Peyer's patch (tissue), 4 donors: Measurements from ENCODE around the gene UTP11. TPM values are rescaled to one million over a fixed set of nuclear protein-coding genes. Genes with fewer than 3 reads are reported as not detected.

Experiments
- DNase-seq, 3 donors: peaks; one replicate each; pipeline ENCODE4 v3.0.0-alpha.2; 2017 to 2019
- H3K27ac ChIP-seq, 4 donors: fragments of 200-600 bp; sonication (generic); one replicate each; pipeline ENCODE4 v1.5.1; 2016 to 2019
- H3K27me3 ChIP-seq, 2 donors: fragments of 200-600 bp; sonication (generic); one replicate each; pipeline ENCODE4 v1.5.1; 2019
- H3K36me3 ChIP-seq, 3 donors: fragments of 200-600 bp; sonication (generic); one replicate each; pipeline ENCODE4 v1.5.1; 2016 to 2019
- H3K4me1 ChIP-seq, 4 donors: fragments of 200-600 bp; sonication (generic); one replicate each; pipeline ENCODE4 v1.5.1; 2016 to 2019
- H3K4me3 ChIP-seq, 4 donors: fragments of 200-600 bp; sonication (generic); 1 replicate in 3 of 4; 2 replicates in 1 of 4; pipeline ENCODE4 v1.5.1; 2016 to 2019; ENCODE audit warnings: mild to moderate bottlenecking in 1 of 4
- H3K9me3 ChIP-seq, 4 donors: fragments of 200-600 bp; sonication (generic); one replicate each; pipeline ENCODE4 v1.5.1; 2016 to 2019; ENCODE audit warnings: mild to moderate bottlenecking in 1 of 4
- POLR2A ChIP-seq, 2 donors: fragments of 450-650 bp; IDR thresholded peaks; one replicate each; pipeline ENCODE4 v1.5.1; 2017; ENCODE audit warnings: antibody characterized with exemption in 2 of 2, mild to moderate bottlenecking in 2 of 2, moderate library complexity in 2 of 2
- total RNA-seq, 4 donors: library from RNA; depleted of rRNA; stranded (reverse); fragments of >200 nt; gene quantifications; one replicate each; pipeline ENCODE4 v1.1.0, GENCODE V29; 2016
- TF ChIP-seq, protein P1 (sequence below), 6 experiments: fragments of 450-650 bp in 4 of 6; fragments of 200-600 bp in 2 of 6; sonication (generic) in 1 of 6; IDR thresholded peaks; one replicate each; pipeline ENCODE4 v1.5.1; 2017 to 2019; ENCODE audit warnings: antibody characterized with exemption in 6 of 6, mild to moderate bottlenecking in 3 of 6, moderate library complexity in 1 of 6

Gene UTP11
- total RNA-seq, 4 donors from 2014 or later, result 8.9 to 23.1 (median 18.8) TPM

GRCh38 chr1:38027201-38028104, 14.9 kb downstream of the UTP11 start:
- no peak overlapping the region for H3K4me3 ChIP-seq
- peaks cover 0 to 18% (median 6%) of the 10 kb centered on the region in 4 donors for H3K4me1 ChIP-seq
- peaks cover 0 to 36% (median 0%) of the 10 kb centered on the region in 3 donors for H3K36me3 ChIP-seq
- no peaks in the 10 kb centered on the region for H3K9me3 ChIP-seq
- no peak for DNase-seq
- no peaks in the 10 kb centered on the region for H3K27me3 ChIP-seq
- no peak overlapping the region for H3K27ac ChIP-seq
- TF ChIP-seq POLR2A (IDR thresholded peaks at IDR 0.05), result no peak
- TF ChIP-seq, protein P1, sequence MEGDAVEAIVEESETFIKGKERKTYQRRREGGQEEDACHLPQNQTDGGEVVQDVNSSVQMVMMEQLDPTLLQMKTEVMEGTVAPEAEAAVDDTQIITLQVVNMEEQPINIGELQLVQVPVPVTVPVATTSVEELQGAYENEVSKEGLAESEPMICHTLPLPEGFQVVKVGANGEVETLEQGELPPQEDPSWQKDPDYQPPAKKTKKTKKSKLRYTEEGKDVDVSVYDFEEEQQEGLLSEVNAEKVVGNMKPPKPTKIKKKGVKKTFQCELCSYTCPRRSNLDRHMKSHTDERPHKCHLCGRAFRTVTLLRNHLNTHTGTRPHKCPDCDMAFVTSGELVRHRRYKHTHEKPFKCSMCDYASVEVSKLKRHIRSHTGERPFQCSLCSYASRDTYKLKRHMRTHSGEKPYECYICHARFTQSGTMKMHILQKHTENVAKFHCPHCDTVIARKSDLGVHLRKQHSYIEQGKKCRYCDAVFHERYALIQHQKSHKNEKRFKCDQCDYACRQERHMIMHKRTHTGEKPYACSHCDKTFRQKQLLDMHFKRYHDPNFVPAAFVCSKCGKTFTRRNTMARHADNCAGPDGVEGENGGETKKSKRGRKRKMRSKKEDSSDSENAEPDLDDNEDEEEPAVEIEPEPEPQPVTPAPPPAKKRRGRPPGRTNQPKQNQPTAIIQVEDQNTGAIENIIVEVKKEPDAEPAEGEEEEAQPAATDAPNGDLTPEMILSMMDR (IDR thresholded peaks at IDR 0.05), result no peak

DNA sequence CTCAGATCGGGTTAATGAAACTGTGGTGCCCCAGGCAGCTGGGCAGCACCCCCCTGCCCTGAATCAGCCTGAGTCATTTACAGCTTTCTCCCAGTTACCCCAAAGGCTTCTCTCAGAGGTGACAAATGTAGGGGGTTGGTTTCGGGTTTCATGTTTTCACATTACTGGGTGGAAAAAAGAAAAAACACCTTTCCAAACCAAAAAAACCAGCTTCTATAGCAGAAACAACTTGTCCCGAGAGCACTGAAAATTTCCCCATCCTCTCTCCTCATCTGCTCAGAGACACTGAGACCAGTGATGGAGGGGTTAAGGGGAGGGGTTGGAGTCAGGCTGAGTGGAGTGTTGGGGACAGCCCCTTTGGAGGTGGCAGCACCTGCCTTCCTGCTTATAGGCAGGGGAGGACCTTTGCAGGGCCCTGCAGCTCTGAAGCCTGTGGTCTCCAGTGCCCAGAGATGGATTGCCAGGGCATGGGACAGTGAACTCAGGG, 15.6 kb downstream of the UTP11 start:
- Histone ChIP-seq H3K4me3 (no peak overlapping the region), H3K4me1 (peaks cover 0 to 18% (median 6%) of the 10 kb centered on the region in 4 donors), H3K27ac (no peak overlapping the region), H3K27me3 (no peaks in the 10 kb centered on the region), H3K9me3 (no peaks in the 10 kb centered on the region), H3K36me3 (peaks cover 0 to 30% (median 0%) of the 10 kb centered on the region in 3 donors)
- DNase-seq, result no peak
- TF ChIP-seq, protein P1 (IDR thresholded peaks at IDR 0.05), result no peak

DNA sequence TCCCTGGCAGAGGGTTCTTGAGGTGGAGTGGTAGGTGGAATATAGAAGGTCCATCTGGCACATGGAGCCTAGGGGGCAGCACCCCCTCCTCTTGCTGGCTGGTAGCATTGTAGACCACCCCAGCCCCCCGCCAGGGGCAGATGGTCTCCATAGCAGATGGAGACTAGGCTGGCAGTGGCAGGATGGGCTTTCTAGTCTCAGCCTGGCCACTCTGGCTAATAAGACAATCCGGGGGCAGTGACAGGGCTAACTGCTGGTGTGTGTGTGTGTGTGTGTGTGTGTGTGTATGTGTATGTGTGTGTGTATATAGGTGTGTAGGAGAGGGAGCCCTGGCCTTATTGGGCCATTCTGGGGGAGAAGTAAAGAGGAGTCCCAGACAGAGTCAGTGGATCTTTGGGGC, 16.1 kb downstream of the UTP11 start:
- Histone ChIP-seq H3K9me3 (no peaks in the 10 kb centered on the region), H3K27me3 (no peaks in the 10 kb centered on the region), H3K4me3 (no peak overlapping the region), H3K4me1 (peaks cover 0 to 18% (median 6%) of the 10 kb centered on the region in 4 donors), H3K36me3 (peaks cover 0 to 24% (median 0%) of the 10 kb centered on the region in 3 donors), H3K27ac (no peak overlapping the region)
- no peak for TF ChIP-seq POLR2A (IDR thresholded peaks at IDR 0.05)
- TF ChIP-seq, protein P1 (IDR thresholded peaks at IDR 0.05), result no peak
- DNase-seq, result no peak

DNA sequence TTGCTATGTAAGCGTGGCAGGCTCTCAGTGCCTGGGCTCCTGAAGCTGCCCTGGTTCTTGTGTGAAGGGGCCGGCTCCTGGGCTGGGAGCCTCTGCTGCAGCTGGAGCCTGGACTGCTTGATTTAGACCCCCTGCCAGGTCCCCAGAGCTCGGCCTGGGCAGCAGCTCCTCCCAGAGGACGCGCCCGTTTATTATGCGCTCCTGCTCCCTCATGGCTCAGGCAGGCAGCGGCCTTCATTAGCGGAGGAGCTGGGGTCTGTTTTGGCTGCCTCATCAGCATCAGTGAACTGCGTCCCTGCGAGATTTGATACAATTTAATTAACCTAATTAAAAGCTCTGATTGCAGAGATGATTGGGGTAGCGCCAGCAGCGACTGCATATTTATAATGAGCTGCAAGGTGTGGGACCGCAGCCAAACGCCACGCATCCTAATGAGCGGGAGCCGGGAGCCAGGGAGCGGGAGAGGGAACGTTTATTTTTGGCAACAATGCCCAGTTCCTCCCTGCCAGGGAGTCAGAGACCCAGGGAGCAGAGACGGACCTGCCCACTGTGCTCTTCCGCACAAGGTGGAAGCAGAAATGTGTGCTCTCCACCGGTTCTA, 16.6 kb downstream of the UTP11 start:
- Histone ChIP-seq H3K27ac (no peak overlapping the region), H3K27me3 (no peaks in the 10 kb centered on the region), H3K4me3 (no peak overlapping the region), H3K4me1 (peaks cover 0 to 18% (median 6%) of the 10 kb centered on the region in 4 donors), H3K9me3 (no peaks in the 10 kb centered on the region), H3K36me3 (peaks cover 0 to 19% (median 0%) of the 10 kb centered on the region in 3 donors)
- no peak for DNase-seq
- no peak for TF ChIP-seq POLR2A (IDR thresholded peaks at IDR 0.05)
- TF ChIP-seq, protein P1 (IDR thresholded peaks at IDR 0.05), result no peak

DNA sequence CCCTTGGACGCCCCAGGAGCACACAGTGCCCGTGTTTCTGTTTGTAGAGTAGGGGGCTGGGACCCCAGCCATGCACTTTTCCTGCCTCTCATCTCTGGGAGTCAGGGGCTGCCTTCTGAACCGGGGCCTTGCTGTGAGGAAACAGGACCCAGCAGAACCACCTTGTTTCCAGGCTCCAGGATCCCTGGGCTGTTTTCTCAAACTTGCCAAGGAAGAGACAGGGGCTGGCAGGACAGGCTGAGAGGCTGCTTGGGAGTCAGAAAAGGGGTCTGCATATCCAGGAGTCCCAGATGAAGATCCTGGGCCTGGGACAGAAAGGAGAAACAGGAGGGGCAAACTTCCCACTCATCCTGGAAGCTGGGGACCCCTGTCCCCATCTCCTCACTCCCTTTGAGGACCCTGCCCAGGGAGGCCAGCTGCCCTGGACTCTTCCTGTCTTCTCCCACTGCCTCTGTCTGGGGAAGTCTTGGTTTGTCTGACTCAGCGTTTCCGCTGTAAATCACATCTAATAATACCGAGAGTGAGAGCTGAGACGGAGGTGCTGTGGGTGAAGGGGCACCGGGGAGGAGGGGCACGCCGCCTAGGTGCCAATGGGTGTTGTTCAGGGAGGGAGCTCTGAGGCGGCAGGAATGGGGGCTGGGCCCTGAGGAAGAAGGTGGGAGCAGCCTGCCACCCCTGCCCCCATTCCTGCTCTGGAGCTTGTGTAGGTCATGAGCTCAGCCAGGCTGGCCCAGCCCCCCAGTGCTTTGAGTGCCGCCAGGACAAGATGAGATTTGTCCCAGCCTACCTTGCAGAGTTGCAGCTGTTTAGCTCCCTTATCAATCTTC, 17.4 kb downstream of the UTP11 start:
- DNase-seq, result peak in 2 of 3 donors; percentile 30 to 51
- Histone ChIP-seq H3K36me3 (peaks cover 0 to 14% (median 0%) of the 10 kb centered on the region in 3 donors), H3K4me1 (peaks cover 0 to 18% (median 6%) of the 10 kb centered on the region in 4 donors), H3K27me3 (no peaks in the 10 kb centered on the region), H3K27ac (peak overlapping the region in 1 of 4 donors; percentile 19), H3K4me3 (no peak overlapping the region), H3K9me3 (no peaks in the 10 kb centered on the region)
- no peak for TF ChIP-seq POLR2A (IDR thresholded peaks at IDR 0.05)
- TF ChIP-seq, protein P1 (IDR thresholded peaks at IDR 0.05), result no peak
